ENCODE measurements around the gene PGAP2.

DNA sequence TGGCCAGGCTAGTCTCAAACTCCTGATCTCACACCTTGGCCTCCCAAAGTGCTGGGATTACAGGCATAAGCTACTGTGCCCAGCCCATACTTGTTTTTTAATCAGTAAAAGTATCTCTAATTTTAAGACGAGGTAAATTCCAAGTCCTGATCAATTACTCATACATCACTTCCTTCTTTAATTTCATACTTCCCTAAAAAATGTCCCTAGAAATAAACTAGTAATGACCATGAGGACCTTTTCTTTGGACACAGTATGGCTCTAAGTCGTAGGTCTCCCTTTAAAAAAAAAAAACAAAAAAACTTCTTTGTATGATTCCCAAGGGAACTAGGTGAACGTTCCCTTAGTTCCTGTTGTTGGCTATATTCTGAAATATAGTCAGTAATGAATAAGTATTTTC is 40.8 kb upstream of the PGAP2 start:
- no peak for TF ChIP-seq ATF3 (IDR thresholded peaks at IDR 0.05)
- no peak for TF ChIP-seq CTCF (IDR thresholded peaks at IDR 0.05; ENCODE audit: low read depth, low read length, missing input control)
- TF ChIP-seq RAD21 (IDR thresholded peaks at IDR 0.05): no peak
- TF ChIP-seq YY1 (IDR thresholded peaks at IDR 0.05): no peak
- TF ChIP-seq SP1 (IDR thresholded peaks at IDR 0.05): no peak
- TF ChIP-seq FOXA1 (IDR thresholded peaks at IDR 0.05): no peak
- TF ChIP-seq, protein P1, sequence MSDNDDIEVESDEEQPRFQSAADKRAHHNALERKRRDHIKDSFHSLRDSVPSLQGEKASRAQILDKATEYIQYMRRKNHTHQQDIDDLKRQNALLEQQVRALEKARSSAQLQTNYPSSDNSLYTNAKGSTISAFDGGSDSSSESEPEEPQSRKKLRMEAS (IDR thresholded peaks at IDR 0.05): no peak
- TF ChIP-seq GABPA (IDR thresholded peaks at IDR 0.05 in 1 of 2, conservative IDR thresholded peaks at IDR 0.05 in 1 of 2): no peak
- no peak for TF ChIP-seq TAF1 (conservative IDR thresholded peaks at IDR 0.05)
- no peak for TF ChIP-seq ZBTB33 (IDR thresholded peaks at IDR 0.05)
- no peak for TF ChIP-seq EGR1 (IDR thresholded peaks at IDR 0.05; ENCODE audit: low read depth in 2 of 2)

Measured in liver (tissue), 3 donors.